Duodenal mucosa (tissue), 2 donors: ENCODE results near the gene SEC14L2.

Experiments
- H3K27ac ChIP-seq: one replicate; pipeline ENCODE4 v1.7.0; 2013; ENCODE audit warnings: low read depth, low read length
- H3K27me3 ChIP-seq, 2 donors: one replicate each; pipeline ENCODE4 v1.7.0; 2013; ENCODE audit warnings: low read length in 2 of 2, control low read depth in 1 of 2; ENCODE audit not compliant: insufficient read depth in 2 of 2, control insufficient read depth in 1 of 2
- H3K36me3 ChIP-seq, 2 donors: one replicate each; pipeline ENCODE4 v1.7.0; 2013; ENCODE audit warnings: low read length in 2 of 2, control low read depth in 1 of 2; ENCODE audit not compliant: insufficient read depth in 2 of 2, control insufficient read depth in 1 of 2
- H3K4me1 ChIP-seq, 2 donors: one replicate each; pipeline ENCODE4 v1.7.0; 2013; ENCODE audit warnings: low read length in 2 of 2, control low read depth in 1 of 2; ENCODE audit not compliant: insufficient read depth in 2 of 2, control insufficient read depth in 1 of 2
- H3K4me3 ChIP-seq, 2 donors: one replicate each; pipeline ENCODE4 v1.7.0; 2013; ENCODE audit warnings: low read length in 2 of 2, low read depth in 1 of 2
- H3K9ac ChIP-seq, 2 donors: one replicate each; pipeline ENCODE4 v1.7.0; 2013; ENCODE audit warnings: low read length in 2 of 2, low read depth in 1 of 2
- H3K9me3 ChIP-seq, 2 donors: one replicate each; pipeline ENCODE4 v1.7.0; 2013; ENCODE audit warnings: low read length in 2 of 2, control low read depth in 1 of 2; ENCODE audit not compliant: control insufficient read depth in 1 of 2

Gene SEC14L2

GRCh38 chr22:30358541-30358940 is 38.3 kb upstream of the SEC14L2 start:
- no peak overlapping the region for H3K4me3 ChIP-seq

GRCh38 chr22:30361916-30362650 is 34.7 kb upstream of the SEC14L2 start:
- Histone ChIP-seq H3K9me3 (no peaks in the 10 kb centered on the region), H3K9ac (no peak overlapping the region), H3K27ac (no peak overlapping the region), H3K27me3 (no peaks in the 10 kb centered on the region), H3K4me1 (peaks cover 2 to 3% of the 10 kb centered on the region in 2 donors), H3K4me3 (no peak overlapping the region), H3K36me3 (peaks cover 0 to 4% of the 10 kb centered on the region in 2 donors)

More at GRCh38 chr22:30358541-30358940, 38.3 kb upstream of the SEC14L2 start:
- Histone ChIP-seq H3K9ac (no peak overlapping the region), H3K27ac (no peak overlapping the region), H3K27me3 (no peaks in the 10 kb centered on the region), H3K4me1 (peaks cover 23 to 29% of the 10 kb centered on the region in 2 donors), H3K9me3 (no peaks in the 10 kb centered on the region), H3K36me3 (peaks cover 4% of the 10 kb centered on the region in 2 donors)

DNA sequence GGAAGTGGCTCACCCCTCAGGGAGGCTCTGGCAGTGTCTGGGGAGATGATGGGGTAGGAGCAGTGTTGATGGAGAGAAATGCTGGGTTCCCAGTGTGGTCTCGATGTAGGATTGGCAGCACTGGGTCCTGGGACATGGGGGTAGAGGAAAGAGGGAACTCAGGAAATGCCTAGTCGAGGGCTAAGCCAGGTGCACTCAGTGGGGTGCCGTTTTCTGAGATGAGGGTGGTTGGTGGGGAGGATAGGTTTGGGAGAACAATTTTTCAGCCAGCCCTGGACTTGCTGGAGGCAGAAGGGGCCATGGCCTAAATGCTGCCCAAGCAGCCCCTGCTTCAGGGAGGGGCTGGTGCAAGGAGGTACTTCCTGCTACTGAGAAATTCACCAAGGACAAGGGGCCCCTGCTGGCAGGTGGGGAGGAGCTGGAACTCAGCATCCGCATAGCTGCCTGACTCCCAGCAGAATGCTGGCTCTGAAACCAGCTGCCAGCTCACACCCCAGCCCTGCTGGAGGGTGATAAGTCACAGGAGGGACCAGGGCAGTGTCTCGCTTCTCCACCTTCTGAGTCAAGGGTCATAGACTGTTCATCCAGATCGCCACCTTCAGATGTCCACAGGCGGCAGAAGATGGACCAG is 34.1 kb upstream of the SEC14L2 start:
- Histone ChIP-seq H3K4me3 (no peak overlapping the region), H3K4me1 (no peaks in the 10 kb centered on the region), H3K27ac (no peak overlapping the region), H3K9ac (no peak overlapping the region), H3K9me3 (no peaks in the 10 kb centered on the region), H3K27me3 (no peaks in the 10 kb centered on the region), H3K36me3 (peaks cover 0 to 4% of the 10 kb centered on the region in 2 donors)

DNA sequence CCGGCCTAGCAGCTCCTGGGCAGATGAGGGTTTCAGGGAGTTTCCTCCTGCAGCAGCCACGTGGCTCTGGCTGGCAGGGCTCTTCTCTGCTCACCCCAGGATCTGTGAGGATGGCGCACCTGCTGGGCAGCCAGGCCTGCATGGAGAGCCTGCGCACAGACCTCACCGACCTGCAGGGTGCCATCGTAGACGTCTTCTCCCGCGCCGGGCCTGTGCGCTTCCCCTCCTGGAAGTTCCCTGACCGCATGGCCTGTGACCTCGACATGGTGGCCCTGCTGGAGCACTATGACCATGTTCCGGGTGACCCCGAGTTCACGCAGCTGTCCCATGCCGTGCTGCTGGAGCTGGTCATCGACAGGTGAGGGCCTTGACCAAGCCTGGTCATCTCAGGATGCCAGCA is 30.9 kb upstream of the SEC14L2 start:
- H3K36me3 ChIP-seq, result peaks cover 0 to 4% of the 10 kb centered on the region in 2 donors
- H3K4me3 ChIP-seq, result no peak overlapping the region
- H3K4me1 ChIP-seq, result no peaks in the 10 kb centered on the region
- no peak overlapping the region for H3K27ac ChIP-seq
- no peak overlapping the region for H3K9ac ChIP-seq
- no peaks in the 10 kb centered on the region for H3K9me3 ChIP-seq
- no peaks in the 10 kb centered on the region for H3K27me3 ChIP-seq

- Histone ChIP-seq H3K27me3 (no peaks in the 10 kb centered on the region), H3K9me3 (no peaks in the 10 kb centered on the region), H3K36me3 (peaks cover 0 to 4% of the 10 kb centered on the region in 2 donors), H3K9ac (no peak overlapping the region), H3K4me1 (no peaks in the 10 kb centered on the region), H3K27ac (no peak overlapping the region), H3K4me3 (no peak overlapping the region)
These were observed 28.4 kb upstream of the SEC14L2 start for GRCh38 chr22:30368420-30368819.

GRCh38 chr22:30370641-30371230 is 26.1 kb upstream of the SEC14L2 start:
- H3K4me3 ChIP-seq, result no peak overlapping the region
- H3K27ac ChIP-seq, result no peak overlapping the region
- H3K9me3 ChIP-seq, result no peaks in the 10 kb centered on the region
- H3K27me3 ChIP-seq, result no peaks in the 10 kb centered on the region
- no peaks in the 10 kb centered on the region for H3K4me1 ChIP-seq
- H3K9ac ChIP-seq, result no peak overlapping the region
- peaks cover 0 to 4% of the 10 kb centered on the region in 2 donors for H3K36me3 ChIP-seq

DNA sequence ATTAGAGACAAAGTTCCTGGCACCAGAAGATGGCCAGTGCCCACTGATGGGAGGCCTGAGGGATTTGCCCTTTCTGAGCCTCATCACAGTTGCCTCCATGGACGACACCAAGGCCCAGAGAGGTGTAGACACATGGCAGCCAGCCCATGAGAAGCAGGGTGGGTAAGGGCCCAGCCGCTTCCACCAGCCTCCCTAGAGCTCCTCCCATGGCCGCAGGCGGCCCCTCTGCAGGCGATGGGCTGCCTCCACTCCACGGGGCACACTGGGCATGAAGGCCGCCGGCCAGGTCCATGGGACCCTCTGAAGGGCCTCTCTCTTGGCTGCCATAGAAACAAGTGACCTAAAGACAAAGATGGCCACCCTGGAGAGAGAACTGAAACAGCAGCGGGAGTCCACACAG is 25.5 kb upstream of the SEC14L2 start:
- Histone ChIP-seq H3K36me3 (peaks cover 0 to under 1% of the 10 kb centered on the region in 2 donors), H3K27ac (no peak overlapping the region)

GRCh38 chr22:30371981-30372380 is 24.8 kb upstream of the SEC14L2 start:
- no peaks in the 10 kb centered on the region for H3K9me3 ChIP-seq
- H3K27ac ChIP-seq, result no peak overlapping the region
- no peaks in the 10 kb centered on the region for H3K36me3 ChIP-seq
- no peak overlapping the region for H3K4me3 ChIP-seq
- H3K27me3 ChIP-seq, result no peaks in the 10 kb centered on the region
- no peak overlapping the region for H3K9ac ChIP-seq
- H3K4me1 ChIP-seq, result no peaks in the 10 kb centered on the region

More for the DNA sequence above, 25.5 kb upstream of the SEC14L2 start:
- no peaks in the 10 kb centered on the region for H3K9me3 ChIP-seq
- H3K27me3 ChIP-seq, result no peaks in the 10 kb centered on the region
- H3K9ac ChIP-seq, result no peak overlapping the region
- H3K4me1 ChIP-seq, result no peaks in the 10 kb centered on the region
- no peak overlapping the region for H3K4me3 ChIP-seq

GRCh38 chr22:30372915-30373314 is 23.9 kb upstream of the SEC14L2 start:
- H3K27ac ChIP-seq, result no peak overlapping the region
- H3K4me3 ChIP-seq, result no peak overlapping the region
- H3K27me3 ChIP-seq, result no peaks in the 10 kb centered on the region
- H3K9ac ChIP-seq, result no peak overlapping the region
- no peaks in the 10 kb centered on the region for H3K4me1 ChIP-seq
- H3K36me3 ChIP-seq, result no peaks in the 10 kb centered on the region
- no peaks in the 10 kb centered on the region for H3K9me3 ChIP-seq
